NCI-H460 (cell line): ENCODE measurements around the gene COMMD1. TPM values are rescaled to one million over a fixed set of nuclear protein-coding genes. Genes with fewer than 3 reads are reported as not detected.
"Not testable (repeated sequence)": the region's sequence is repeated elsewhere in the genome, so short reads cannot be mapped to it uniquely, and the experiment has no call there.

Source experiments
- DNase-seq: peaks from one replicate; pipeline ENCODE4 v3.0.0-alpha.2; 2016; ENCODE audit warnings: low read depth; ENCODE audit errors: extremely low read depth
- total RNA-seq: library from RNA; depleted of rRNA; stranded (reverse); fragments of >200 nt; shearing (Covaris generic); gene quantifications from 2 replicates; pipeline ENCODE4 v1.2.3, GENCODE V29; 2014

COMMD1 gene
- total RNA-seq, 1 experiment from 2014 or later: 26.9 TPM

DNA sequence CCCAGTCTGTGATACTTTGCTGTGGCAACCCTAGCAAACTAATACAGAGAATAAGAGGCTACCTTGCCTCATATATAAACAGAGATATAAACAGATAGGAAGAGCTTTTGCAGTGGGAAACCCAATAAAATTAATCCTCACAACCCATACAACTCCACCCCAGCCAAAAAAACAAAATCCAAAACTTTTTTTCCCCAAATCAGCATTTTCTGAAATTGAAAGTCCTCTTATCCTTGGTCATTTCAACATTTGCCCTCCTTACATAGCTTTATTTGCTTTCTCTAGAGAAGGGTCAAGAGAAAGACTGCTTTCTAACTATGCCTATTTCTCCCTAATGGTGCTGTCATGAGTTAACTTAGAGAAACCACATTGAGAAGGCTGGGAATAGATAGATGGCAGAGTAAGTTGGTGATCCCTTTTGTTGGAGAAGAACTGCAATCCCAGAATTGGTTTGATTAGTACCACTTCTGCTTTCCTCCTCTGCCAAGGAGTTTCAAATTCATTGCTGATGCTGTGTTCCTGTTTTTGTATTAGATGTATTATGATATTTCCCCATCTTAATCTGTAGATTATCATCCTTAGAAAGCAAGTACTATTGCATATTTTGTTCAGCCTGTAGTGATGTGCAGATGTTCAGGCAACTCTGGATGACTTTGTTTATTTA, 214.0 kb downstream of the COMMD1 start:
- no peak for DNase-seq

DNA sequence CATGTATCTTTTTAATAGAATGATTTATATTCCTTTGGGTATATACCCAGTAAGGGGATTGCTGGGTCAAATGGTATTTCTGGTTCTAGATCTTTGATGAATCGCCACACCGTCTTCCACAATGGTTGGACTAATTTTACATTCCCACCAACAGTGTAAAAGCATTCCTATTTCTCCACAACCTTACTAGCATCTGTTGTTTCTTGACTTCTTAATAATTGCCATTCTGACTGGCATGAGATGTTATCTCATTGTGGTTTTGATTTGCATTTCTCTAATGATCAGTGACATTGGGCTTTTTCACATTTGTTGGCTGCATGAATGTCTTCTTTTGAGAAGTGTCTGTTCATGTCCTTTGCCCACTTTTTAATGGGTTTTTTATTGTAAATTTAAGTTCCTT, 220.8 kb downstream of the COMMD1 start:
- not testable (repeated sequence) for DNase-seq

DNA sequence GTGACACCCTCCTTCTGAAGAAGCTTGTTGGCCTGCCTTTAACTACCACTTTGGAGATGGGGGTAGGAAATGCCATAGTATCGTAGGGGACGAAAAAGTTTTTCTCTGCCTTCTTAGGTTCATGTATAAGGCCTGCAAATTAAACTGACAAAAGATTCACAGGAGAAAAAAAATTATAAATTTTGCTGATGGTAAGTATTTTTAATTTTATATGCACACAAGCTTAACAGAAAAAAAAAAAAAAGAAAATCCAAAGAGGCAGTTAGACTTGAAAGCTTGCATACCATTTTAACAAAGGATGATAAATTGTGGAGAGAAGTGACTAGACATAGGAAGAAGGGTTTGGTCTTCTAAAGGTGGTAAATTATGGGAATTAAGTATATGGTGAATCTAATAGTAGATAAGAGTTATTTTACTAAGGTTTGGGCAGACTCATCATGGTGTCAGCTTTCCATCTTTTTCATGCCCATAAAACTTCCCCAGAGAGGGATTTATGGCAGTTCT, 227.9 kb downstream of the COMMD1 start:
- DNase-seq: no peak

GRCh38 chr2:62136956-62137830, 231.7 kb downstream of the COMMD1 start:
- no peak for DNase-seq

- no peak for DNase-seq
These were observed 235.1 kb downstream of the COMMD1 start for GRCh38 chr2:62140426-62141141.

- DNase-seq: no peak
These were observed 235.8 kb downstream of the COMMD1 start for GRCh38 chr2:62141142-62141740.

DNA sequence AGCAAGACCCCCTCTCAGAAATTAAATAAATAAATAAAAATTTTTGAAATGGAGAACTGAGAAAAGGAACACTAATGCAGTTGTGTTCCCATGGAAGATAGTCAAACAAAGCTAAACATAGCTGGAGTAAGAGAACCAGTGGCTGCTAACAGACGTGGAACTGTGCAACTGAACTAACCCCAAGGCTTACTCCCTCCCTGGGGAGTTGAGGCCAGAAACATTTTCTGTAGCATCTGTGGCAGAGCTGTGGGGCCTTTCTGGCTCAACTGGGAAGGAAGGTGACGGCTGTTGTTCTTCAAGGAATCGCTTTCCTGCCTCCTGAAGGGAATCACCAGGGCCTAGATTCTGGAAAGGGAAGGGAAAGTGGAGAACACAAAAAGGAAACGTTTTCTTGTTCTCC, 236.6 kb downstream of the COMMD1 start:
- DNase-seq: no peak

DNA sequence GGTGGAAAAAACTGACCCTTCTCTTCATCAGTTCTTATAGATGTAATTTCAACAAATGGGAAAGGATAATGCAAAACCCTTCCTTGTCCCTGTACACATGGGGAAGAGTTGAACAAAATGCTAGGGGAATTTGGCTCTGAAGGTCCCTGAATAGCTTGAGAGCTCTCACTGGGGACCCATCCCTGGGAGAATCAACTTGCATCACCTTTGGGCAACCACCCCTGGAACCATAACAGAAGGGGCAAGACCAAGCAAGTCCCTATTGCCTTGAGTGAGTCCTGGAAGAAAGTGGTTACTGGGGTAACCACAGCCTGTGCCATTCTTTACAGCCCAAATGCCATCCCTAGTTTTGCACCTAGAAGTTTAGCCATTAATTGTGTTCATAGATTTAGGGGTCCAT, 238.2 kb downstream of the COMMD1 start:
- no peak for DNase-seq

- no peak for DNase-seq
These were observed 239.4 kb downstream of the COMMD1 start for GRCh38 chr2:62144689-62145477.

DNA sequence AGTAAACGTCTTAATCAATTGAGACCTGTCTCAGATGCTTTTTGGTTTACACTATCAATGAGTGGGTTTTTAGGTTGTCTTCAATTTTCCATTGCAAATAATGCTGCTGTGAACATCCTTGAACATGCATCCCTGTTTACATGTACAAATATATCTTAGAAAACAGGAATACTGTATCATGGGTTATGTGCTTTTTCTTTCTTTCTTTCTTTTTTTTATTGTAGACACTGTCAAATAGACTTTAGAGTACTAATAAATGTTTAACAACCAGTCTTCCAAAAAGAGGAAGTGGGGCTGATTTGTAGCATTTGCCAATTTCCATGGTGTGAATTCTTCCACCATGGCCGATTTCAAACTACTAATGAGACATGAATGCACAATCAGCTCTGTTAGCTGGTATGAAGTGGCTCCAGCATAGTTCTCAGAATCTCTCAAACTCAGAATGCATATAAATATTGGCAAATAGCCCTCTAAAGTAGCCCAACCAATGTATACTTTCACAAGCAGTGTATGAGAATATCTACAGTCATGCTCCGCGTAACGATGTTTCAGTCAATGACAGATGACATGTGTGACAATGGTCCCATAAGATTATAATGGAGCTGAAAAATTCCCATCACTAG, 240.1 kb downstream of the COMMD1 start:
- no peak for DNase-seq

DNA sequence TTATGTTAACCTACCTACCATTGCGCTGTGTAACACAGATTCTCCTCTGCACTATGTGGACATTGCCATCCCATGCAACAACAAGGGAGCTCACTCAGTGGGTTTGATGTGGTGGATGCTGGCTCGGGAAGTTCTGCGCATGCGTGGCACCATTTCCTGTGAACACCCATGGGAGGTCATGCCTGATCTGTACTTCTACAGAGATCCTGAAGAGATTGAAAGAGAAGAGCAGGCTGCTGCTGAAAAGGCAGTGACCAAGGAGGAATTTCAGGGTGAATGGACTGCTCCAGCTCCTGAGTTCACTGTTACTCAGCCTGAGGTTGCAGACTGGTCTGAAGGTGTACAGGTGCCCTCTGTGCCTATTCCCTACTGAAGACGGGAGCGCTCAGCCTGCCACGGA, 241.3 kb downstream of the COMMD1 start:
- not testable (repeated sequence) for DNase-seq

DNA sequence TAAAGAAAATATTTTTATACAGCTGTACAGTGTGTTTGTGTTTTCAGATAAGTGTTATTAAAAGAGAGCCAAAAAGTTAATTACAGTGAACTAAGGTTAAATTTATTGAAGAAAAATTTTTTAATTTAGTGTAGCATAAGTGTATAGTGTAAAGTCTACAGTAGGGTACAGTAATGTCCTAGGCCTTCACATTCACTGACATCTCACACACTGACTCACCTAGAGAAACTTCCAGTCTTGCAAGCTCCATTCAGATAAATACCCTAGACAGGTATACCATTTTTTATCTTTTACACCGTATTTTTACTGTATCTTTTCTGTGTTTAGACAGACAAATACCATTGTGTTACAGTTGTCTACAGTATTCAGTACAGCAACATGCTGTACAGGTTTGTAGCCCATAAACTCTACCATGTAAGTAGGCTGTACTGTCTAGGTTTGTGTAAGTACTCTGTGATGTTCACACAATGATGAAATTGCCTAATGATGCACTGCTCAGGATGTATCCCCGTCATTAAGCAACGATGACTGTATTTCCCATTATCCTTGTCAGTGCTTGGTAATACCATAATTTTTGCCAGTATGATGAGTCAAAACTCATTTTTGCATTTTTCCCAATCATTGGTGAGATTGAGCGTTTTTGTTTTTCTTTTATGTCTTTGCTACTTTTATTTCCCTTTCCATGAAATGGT, 242.3 kb downstream of the COMMD1 start:
- DNase-seq: no peak

DNA sequence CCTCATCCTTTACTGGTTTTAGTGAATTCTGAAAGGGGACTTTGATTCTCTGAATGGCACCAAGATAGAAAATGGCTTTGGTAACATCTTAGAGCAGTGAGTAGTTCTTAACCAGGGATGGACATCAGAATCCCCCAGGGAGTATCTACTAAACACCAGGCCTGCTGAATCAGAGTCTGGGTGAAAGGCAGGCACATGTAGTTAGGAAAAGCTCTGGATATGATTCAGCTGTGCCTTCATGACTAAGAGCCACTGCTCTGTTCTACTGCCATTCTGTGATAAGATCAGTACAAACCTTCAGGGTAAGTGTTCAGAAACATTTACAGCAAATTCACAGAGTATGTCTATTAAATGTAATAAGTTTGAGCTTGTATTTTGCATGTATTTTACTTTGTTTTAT, 244.2 kb downstream of the COMMD1 start:
- DNase-seq: peak; percentile 5

GRCh38 chr2:62150597-62151305, 245.3 kb downstream of the COMMD1 start:
- DNase-seq: no peak

- no peak for DNase-seq
These were observed 245.8 kb downstream of the COMMD1 start for GRCh38 chr2:62151306-62151638.

GRCh38 chr2:62152000-62152399, 246.5 kb downstream of the COMMD1 start:
- DNase-seq: no peak

- DNase-seq: no peak
These were observed 251.5 kb downstream of the COMMD1 start for GRCh38 chr2:62156861-62157496.
